OCI-LY3 (cell line): ENCODE results near the gene HIPK4.

Experiments
- H2AFZ ChIP-seq: fragments of 200-600, 300-600 bp; shearing (Covaris generic); 2 replicates; pipeline ENCODE4 v1.6.0; 2014; ENCODE audit warnings: antibody characterized with exemption, low read depth, low read length
- H3K27ac ChIP-seq: fragments of 200-600, 300-600 bp; sonication (generic); 2 replicates; pipeline ENCODE4 v1.5.1; 2014; ENCODE audit warnings: mild to moderate bottlenecking, low read length, moderate library complexity, mixed read lengths
- H3K27me3 ChIP-seq: fragments of 200-600, 300-600 bp; sonication (generic); 2 replicates; pipeline ENCODE4 v1.6.1; 2014; ENCODE audit warnings: low read depth, low read length, mixed read lengths
- H3K36me3 ChIP-seq: fragments of 200-600, 300-600 bp; sonication (generic); replicated peaks from 2 replicates; pipeline ENCODE3; 2014; ENCODE audit warnings: low read depth, low read length, mixed read lengths
- H3K4me1 ChIP-seq: fragments of 300-600, 200-600 bp; sonication (generic); 2 replicates; pipeline ENCODE4 v1.6.1; 2014; ENCODE audit warnings: low read length, mixed read lengths
- H3K4me2 ChIP-seq: fragments of 200-600, 300-600 bp; sonication (generic); 2 replicates; pipeline ENCODE4 v1.6.1; 2014; ENCODE audit warnings: low read length, mixed read lengths
- H3K4me3 ChIP-seq: fragments of 300-600, 200-600 bp; sonication (generic); 2 replicates; pipeline ENCODE4 v1.5.1; 2014; ENCODE audit warnings: antibody characterized with exemption, mild to moderate bottlenecking, low read length, moderate library complexity
- H3K79me2 ChIP-seq: fragments of 300-600, 200-600 bp; shearing (Covaris generic); 2 replicates; pipeline ENCODE4 v1.6.1; 2014; ENCODE audit warnings: mild to moderate bottlenecking, low read length, mixed read lengths
- H3K9ac ChIP-seq: fragments of 300-600, 200-600 bp; shearing (Covaris generic); 2 replicates; pipeline ENCODE4 v1.6.0; 2014; ENCODE audit warnings: mild to moderate bottlenecking, low read length, moderate library complexity
- H3K9me3 ChIP-seq: fragments of 200-600, 300-600 bp; shearing (Covaris generic); 2 replicates; pipeline ENCODE4 v1.6.1; 2014; ENCODE audit warnings: low read length, mixed read lengths; ENCODE audit not compliant: insufficient read depth
- H4K20me1 ChIP-seq: fragments of 200-600, 300-600 bp; sonication (generic); 2 replicates; pipeline ENCODE4 v1.6.1; 2016; ENCODE audit warnings: low read length, mixed read lengths; ENCODE audit not compliant: insufficient read depth
- EZH2phosphoT487 ChIP-seq: fragments of 200-600 bp; shearing (Covaris generic); IDR thresholded peaks from 2 replicates; pipeline ENCODE4 v1.6.1; 2018; ENCODE audit warnings: antibody characterized with exemption, mixed run types, low read depth
- TF ChIP-seq, protein P1 (sequence below): fragments of 200-600, 300-600 bp; sonication (generic); IDR thresholded peaks from 2 replicates; pipeline ENCODE4 v1.5.1; 2014; ENCODE audit warnings: antibody characterized with exemption, low read length, low read depth

Gene HIPK4

GRCh38 chr19:40393894-40394815, 4.2 kb upstream of the HIPK4 start:
- TF ChIP-seq EZH2phosphoT487 = no peak
- TF ChIP-seq, protein P1, sequence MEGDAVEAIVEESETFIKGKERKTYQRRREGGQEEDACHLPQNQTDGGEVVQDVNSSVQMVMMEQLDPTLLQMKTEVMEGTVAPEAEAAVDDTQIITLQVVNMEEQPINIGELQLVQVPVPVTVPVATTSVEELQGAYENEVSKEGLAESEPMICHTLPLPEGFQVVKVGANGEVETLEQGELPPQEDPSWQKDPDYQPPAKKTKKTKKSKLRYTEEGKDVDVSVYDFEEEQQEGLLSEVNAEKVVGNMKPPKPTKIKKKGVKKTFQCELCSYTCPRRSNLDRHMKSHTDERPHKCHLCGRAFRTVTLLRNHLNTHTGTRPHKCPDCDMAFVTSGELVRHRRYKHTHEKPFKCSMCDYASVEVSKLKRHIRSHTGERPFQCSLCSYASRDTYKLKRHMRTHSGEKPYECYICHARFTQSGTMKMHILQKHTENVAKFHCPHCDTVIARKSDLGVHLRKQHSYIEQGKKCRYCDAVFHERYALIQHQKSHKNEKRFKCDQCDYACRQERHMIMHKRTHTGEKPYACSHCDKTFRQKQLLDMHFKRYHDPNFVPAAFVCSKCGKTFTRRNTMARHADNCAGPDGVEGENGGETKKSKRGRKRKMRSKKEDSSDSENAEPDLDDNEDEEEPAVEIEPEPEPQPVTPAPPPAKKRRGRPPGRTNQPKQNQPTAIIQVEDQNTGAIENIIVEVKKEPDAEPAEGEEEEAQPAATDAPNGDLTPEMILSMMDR = no peak
- Histone ChIP-seq H4K20me1 (no peaks in the 10 kb centered on the region), H3K36me3 (no peaks in the 10 kb centered on the region), H3K9ac (no peak overlapping the region), H3K9me3 (no peaks in the 10 kb centered on the region), H3K27me3 (peaks cover 27% of the 10 kb centered on the region), H3K79me2 (no peaks in the 10 kb centered on the region), H3K27ac (no peak overlapping the region), H2AFZ (no peak overlapping the region), H3K4me3 (no peak overlapping the region), H3K4me2 (no peak overlapping the region), H3K4me1 (no peaks in the 10 kb centered on the region)

GRCh38 chr19:40392894-40393517, 3.0 kb upstream of the HIPK4 start:
- no peak overlapping the region for H2AFZ ChIP-seq
- H3K9me3 ChIP-seq = no peaks in the 10 kb centered on the region
- no peaks in the 10 kb centered on the region for H4K20me1 ChIP-seq
- no peak overlapping the region for H3K4me3 ChIP-seq
- H3K4me1 ChIP-seq = no peaks in the 10 kb centered on the region
- TF ChIP-seq, protein P1 = peak; percentile 34; the same call in 1 of the 2 replicates
- TF ChIP-seq EZH2phosphoT487 = no peak
- H3K9ac ChIP-seq = no peak overlapping the region
- H3K79me2 ChIP-seq = no peaks in the 10 kb centered on the region
- no peaks in the 10 kb centered on the region for H3K36me3 ChIP-seq
- no peak overlapping the region for H3K27ac ChIP-seq
- H3K27me3 ChIP-seq = peaks cover 27% of the 10 kb centered on the region
- no peak overlapping the region for H3K4me2 ChIP-seq

- no peaks in the 10 kb centered on the region for H3K79me2 ChIP-seq
- H3K9ac ChIP-seq = no peak overlapping the region
- no peak overlapping the region for H3K27ac ChIP-seq
- TF ChIP-seq EZH2phosphoT487 = no peak
- TF ChIP-seq, protein P1 = no peak
- no peak overlapping the region for H2AFZ ChIP-seq
- no peaks in the 10 kb centered on the region for H3K36me3 ChIP-seq
- H3K9me3 ChIP-seq = no peaks in the 10 kb centered on the region
- H4K20me1 ChIP-seq = no peaks in the 10 kb centered on the region
- H3K4me3 ChIP-seq = no peak overlapping the region
- H3K4me2 ChIP-seq = no peak overlapping the region
- H3K4me1 ChIP-seq = no peaks in the 10 kb centered on the region
- peaks cover 25% of the 10 kb centered on the region for H3K27me3 ChIP-seq
Measured at GRCh38 chr19:40392123-40392522, 2.1 kb upstream of the HIPK4 start.

GRCh38 chr19:40389404-40390083, 437 bp downstream of the HIPK4 start:
- Histone ChIP-seq H3K79me2 (no peaks in the 10 kb centered on the region), H3K27ac (no peak overlapping the region), H3K4me2 (no peak overlapping the region), H2AFZ (no peak overlapping the region), H4K20me1 (no peaks in the 10 kb centered on the region), H3K4me1 (no peaks in the 10 kb centered on the region), H3K9ac (no peak overlapping the region), H3K4me3 (no peak overlapping the region), H3K36me3 (no peaks in the 10 kb centered on the region), H3K27me3 (peaks cover 15% of the 10 kb centered on the region; the same call in 1 of the 2 replicates), H3K9me3 (no peaks in the 10 kb centered on the region)
- TF ChIP-seq, protein P1 = no peak
- no peak for TF ChIP-seq EZH2phosphoT487
